Neutrophil (primary cell): Measurements from ENCODE around the gene IFIT5.

ENCODE experiments used
- H3K27ac ChIP-seq: fragments of 200-600 bp; sonication (generic); 2 replicates; pipeline ENCODE4 v1.5.1; 2016; ENCODE audit warnings: mild to moderate bottlenecking, moderate library complexity
- H3K27me3 ChIP-seq: fragments of 200-600 bp; sonication (generic); 2 replicates; pipeline ENCODE4 v1.6.0; 2016; ENCODE audit warnings: mild to moderate bottlenecking
- H3K36me3 ChIP-seq: fragments of 200-600 bp; sonication (generic); 2 replicates; pipeline ENCODE4 v1.5.1; 2017
- H3K4me1 ChIP-seq, 2 experiments: fragments of 200-600 bp in 1 of 2; sonication (generic) in 1 of 2; 1 replicate in 1 of 2; 2 replicates in 1 of 2; pipeline versions ENCODE4 v1.5.1 to v1.6.1; 2013 to 2016; ENCODE audit warnings: low read depth in 1 of 2, low read length in 1 of 2, mild to moderate bottlenecking in 1 of 2, moderate library complexity in 1 of 2; ENCODE audit not compliant: control insufficient read depth in 1 of 2, insufficient read depth in 1 of 2
- H3K4me3 ChIP-seq, 2 experiments: fragments of 200-600 bp in 1 of 2; sonication (generic) in 1 of 2; 1 replicate in 1 of 2; 2 replicates in 1 of 2; pipeline ENCODE4 v1.5.1; 2013 to 2016; ENCODE audit warnings: low read depth in 1 of 2, low read length in 1 of 2, mild to moderate bottlenecking in 1 of 2, moderate library complexity in 1 of 2
- H3K9me3 ChIP-seq: fragments of 200-600 bp; sonication (generic); 2 replicates; pipeline ENCODE4 v1.5.1; 2016
- TF ChIP-seq, protein P1 (sequence below): fragments of 200-600 bp; sonication (generic); IDR thresholded peaks from 2 replicates; pipeline ENCODE4 v1.5.1; 2016; ENCODE audit warnings: antibody characterized with exemption

The IFIT5 gene

DNA sequence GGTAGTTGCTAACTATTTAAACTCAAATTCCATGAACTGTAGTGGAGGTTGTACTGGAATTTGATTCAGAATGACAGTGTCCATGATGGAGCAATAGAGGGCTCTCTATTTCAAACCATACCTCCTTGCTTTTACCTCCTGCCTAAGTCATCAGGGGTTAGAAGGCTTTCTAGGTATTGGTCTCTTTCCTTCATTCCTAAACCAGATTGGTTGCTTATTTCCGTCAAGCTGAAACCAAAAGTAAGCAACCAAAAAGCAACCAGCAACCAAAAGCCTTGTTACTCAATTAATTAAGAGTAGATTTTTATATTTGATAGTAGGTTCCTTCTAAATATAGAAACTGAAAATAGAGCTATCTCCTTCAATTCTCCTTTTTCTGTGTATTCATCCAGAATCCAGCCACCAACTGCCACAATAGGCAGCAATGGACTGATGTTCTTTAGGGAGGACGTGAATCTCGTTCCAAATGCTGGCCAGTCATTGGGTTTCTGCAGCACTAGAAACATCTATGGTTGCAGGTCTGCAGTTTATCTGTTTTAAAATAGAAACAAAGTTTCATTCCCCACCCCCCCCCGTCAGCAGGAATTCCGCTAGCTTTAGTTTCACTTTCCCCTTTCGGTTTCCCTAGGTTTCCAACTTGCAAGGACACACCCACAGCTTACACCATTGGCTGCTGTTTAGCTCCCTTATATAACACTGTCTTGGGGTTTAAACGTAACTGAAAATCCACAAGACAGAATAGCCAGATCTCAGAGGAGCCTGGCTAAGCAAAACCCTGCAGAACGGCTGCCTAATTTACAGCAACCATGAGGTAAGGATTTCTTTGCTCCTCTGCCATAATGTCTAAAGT, 22.2 kb upstream of the IFIT5 start, which contains the start of gene IFIT1:
Gene IFIT1, plus strand, starts transcription at position 717 of the 850 bp plus-strand sequence. Its CDS starts 90 bp downstream, at position 807.
- TF ChIP-seq, protein P1, sequence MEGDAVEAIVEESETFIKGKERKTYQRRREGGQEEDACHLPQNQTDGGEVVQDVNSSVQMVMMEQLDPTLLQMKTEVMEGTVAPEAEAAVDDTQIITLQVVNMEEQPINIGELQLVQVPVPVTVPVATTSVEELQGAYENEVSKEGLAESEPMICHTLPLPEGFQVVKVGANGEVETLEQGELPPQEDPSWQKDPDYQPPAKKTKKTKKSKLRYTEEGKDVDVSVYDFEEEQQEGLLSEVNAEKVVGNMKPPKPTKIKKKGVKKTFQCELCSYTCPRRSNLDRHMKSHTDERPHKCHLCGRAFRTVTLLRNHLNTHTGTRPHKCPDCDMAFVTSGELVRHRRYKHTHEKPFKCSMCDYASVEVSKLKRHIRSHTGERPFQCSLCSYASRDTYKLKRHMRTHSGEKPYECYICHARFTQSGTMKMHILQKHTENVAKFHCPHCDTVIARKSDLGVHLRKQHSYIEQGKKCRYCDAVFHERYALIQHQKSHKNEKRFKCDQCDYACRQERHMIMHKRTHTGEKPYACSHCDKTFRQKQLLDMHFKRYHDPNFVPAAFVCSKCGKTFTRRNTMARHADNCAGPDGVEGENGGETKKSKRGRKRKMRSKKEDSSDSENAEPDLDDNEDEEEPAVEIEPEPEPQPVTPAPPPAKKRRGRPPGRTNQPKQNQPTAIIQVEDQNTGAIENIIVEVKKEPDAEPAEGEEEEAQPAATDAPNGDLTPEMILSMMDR, result no peak
- peak within 1 kb of the TSS; percentile 79 for H3K27ac ChIP-seq
- no peaks in the 10 kb centered on the region for H3K9me3 ChIP-seq
- no peaks in the 10 kb centered on the region for H3K27me3 ChIP-seq
- H3K36me3 ChIP-seq, result no peaks in the 10 kb centered on the region
- peak within 1 kb of the TSS; percentile 62 to 67 for H3K4me3 ChIP-seq
- H3K4me1 ChIP-seq, result peaks cover 22 to 28% of the 10 kb centered on the region in 2 experiments

DNA sequence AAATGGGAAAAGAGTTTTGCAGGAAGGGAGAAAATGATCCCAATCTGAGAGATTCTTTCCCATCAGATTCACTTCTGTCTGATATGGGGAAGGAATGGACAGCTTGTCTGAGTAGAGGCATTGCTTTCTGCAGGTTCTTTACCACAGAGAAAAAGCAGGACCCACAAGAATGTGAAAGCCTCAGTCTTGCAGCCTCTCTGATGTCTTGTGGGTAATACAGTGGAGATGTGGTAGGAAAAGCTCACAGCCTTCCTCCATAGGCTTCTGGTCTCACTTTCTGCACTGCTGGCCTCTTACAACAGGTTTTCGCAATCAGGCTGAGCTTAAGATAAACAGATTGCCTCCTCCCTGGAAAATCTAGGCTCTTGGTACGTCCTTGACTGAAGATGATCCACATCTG, 21.4 kb upstream of the IFIT5 start:
- peaks cover 22 to 28% of the 10 kb centered on the region in 2 experiments for H3K4me1 ChIP-seq
- H3K9me3 ChIP-seq, result no peaks in the 10 kb centered on the region
- TF ChIP-seq, protein P1, result no peak
- no peaks in the 10 kb centered on the region for H3K27me3 ChIP-seq
- no peaks in the 10 kb centered on the region for H3K36me3 ChIP-seq
- H3K4me3 ChIP-seq, result peak overlapping the region; percentile 62 to 67
- peak overlapping the region; percentile 79 for H3K27ac ChIP-seq

DNA sequence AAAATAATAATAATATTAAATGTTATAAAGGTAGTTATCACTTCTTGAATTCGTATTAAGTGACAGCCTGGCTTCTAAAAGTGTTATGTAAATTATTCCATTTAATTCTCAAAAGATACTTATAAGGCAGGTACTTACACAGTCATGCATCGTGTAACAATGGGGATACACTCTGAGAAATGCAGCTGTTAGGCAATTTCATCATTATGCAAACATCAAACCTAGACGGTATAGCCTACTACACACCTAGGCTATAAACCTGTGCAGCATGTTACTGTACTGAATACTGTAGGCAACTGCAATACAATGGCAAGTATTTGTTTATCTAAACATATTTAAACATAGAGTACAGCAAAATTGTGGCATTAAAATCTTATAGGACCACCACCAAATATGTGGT, 20.5 kb upstream of the IFIT5 start:
- no peaks in the 10 kb centered on the region for H3K9me3 ChIP-seq
- peaks cover 22 to 28% of the 10 kb centered on the region in 2 experiments for H3K4me1 ChIP-seq
- H3K27ac ChIP-seq, result peak overlapping the region; percentile 79
- TF ChIP-seq, protein P1, result no peak
- no peaks in the 10 kb centered on the region for H3K36me3 ChIP-seq
- no peaks in the 10 kb centered on the region for H3K27me3 ChIP-seq
- H3K4me3 ChIP-seq, result peak overlapping the region; percentile 62 to 67

DNA sequence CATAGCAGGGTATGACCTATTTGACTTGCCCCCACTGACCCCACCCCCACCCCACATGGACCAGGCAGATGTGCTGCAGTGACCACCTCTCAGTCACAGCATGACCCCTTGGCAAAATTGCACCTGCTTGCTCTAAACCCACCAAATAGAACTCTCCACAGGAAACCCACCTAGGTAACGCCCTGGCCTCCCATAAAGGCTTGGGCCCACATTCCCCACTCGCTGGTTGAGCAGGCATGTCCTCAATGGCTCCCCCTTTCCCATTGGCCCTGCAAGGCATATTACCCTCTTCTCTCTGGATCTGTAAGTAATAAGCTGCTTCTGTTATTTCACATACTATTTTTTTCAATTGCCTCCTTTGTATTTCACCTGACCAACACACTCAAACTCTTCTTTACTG, 19.2 kb upstream of the IFIT5 start:
- Histone ChIP-seq H3K27me3 (no peaks in the 10 kb centered on the region), H3K4me3 (no peak overlapping the region), H3K27ac (no peak overlapping the region), H3K9me3 (no peaks in the 10 kb centered on the region), H3K36me3 (no peaks in the 10 kb centered on the region), H3K4me1 (peaks cover 22 to 28% of the 10 kb centered on the region in 2 experiments)
- TF ChIP-seq, protein P1, result no peak

DNA sequence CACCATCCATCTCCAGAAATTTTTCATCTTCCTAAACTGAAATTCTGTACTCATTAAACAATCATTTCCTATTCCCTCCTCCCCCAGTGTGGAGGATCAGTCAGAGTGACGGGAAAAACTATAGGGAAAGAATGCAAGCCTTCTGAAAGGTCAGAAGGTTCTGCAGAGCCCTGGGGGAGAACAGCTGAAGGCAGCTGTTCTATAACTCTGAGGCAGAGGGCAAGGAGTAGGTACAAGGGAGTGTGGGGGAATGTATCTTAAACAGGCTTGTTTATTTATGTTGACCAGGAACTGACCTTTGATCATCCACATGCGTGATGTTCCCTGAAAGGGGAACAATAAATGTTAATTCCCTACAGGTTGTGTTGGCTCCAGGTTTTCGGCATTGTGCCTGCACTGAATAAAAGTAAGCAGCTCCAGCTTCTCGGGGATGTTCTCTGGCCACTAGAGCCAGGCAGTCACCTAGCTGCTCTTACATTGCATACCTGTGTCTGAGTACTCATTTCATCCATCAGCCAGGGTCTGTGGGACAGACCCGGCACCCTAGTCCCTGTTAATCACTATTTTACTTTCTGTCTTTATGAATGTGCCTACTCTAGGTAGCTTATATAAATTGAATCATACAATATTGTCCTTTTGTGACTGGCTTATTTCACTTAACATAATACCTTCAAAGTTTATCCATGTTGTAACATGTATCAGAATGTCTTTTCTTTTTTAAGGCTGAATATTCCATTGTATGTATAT, 16.2 kb upstream of the IFIT5 start:
- peaks cover 6% of the 10 kb centered on the region for H3K36me3 ChIP-seq
- H3K4me3 ChIP-seq, result no peak overlapping the region
- H3K27me3 ChIP-seq, result no peaks in the 10 kb centered on the region
- TF ChIP-seq, protein P1, result no peak
- H3K9me3 ChIP-seq, result no peaks in the 10 kb centered on the region
- no peak overlapping the region for H3K27ac ChIP-seq
- H3K4me1 ChIP-seq, result peaks cover 8 to 10% of the 10 kb centered on the region in 2 experiments
